Measurements from ENCODE around the gene ICAM2. TPM values are rescaled to one million over a fixed set of nuclear protein-coding genes. Genes with fewer than 3 reads are reported as not detected.

Gene ICAM2
- total and polyA plus RNA-seq, 2 donors (not counting 3 experiments of a cell fraction or from before 2014, with no cell fraction given) = 586 to 2,377 TPM

DNA sequence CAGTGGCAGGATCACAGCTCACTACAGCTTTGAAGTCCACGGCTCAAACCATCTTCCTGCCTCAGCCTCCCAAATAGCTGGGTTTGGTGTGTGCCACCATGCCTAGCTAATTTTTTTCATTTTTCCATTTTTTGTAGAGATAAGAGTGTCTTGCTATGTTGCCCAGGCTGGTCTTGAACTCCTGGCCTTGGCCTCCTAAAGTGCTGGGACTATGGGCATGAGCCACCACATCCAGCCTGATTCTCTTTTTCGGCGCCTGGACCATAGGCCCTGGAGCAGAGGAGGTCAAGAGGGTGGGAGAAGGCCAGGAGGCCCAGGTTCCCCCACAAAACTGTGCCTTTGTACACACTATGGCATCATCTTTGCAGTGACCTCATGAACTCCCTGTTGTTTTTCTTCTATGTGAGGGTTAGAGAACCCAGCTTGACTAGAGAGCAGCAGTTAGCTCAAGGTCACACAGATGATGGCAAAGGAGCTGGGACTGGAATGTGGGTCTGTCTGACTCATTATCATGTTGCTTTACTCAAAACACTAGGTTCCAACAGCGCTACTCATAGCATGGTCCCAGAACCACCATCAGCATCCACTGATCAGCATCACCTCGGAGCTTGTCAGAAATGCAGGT lies 64.0 kb downstream of the ICAM2 start:
- dilution Hi-C loops (cut with MboI; ENCODE audit: extremely low pct_ligation_motif_present, low sequenced_read_pairs) (no loop called here), intact Hi-C loops (cut with micrococcal nuclease) (no loop called here)
- no peak overlapping the region for H3K4me3 ChIP-seq (replicated peaks in 1 of 3; ENCODE audit: insufficient read depth in 1 of 3, low read depth in 1 of 3, low read length in 3 of 3)
- no TSS peak for BruUV-seq (replicated peaks)
- H3K9ac ChIP-seq (replicated peaks; ENCODE audit: extremely low read depth, insufficient read depth, low read length) = no peak overlapping the region
- no peaks in the 10 kb centered on the region for H3K4me1 ChIP-seq (ENCODE audit: control insufficient read depth, extremely low read depth, insufficient read depth, low read length)
- no peak overlapping the region for H3K27ac ChIP-seq (ENCODE audit: insufficient read depth, low read depth, low read length)
- no peaks in the 10 kb centered on the region for H3K9me3 ChIP-seq (replicated peaks; ENCODE audit: control insufficient read depth, insufficient read depth, low read length)
- H3K36me3 ChIP-seq (ENCODE audit: control insufficient read depth in 2 of 2, extremely low read depth in 1 of 2, insufficient read depth in 2 of 2, low read length in 2 of 2) = no peaks in the 10 kb centered on the region
- DNase-seq (ENCODE audit: low read depth, low spot score) = no peak
- ChIA-PET POLR2A (no interaction called here), CTCF (interaction anchor here (1.3 to 7.0 kb wide), 6 partner anchors 10 to 177 kb away, joined by 3 to 50 read pairs (median 6); partner anchors contain the start of gene GH1)
- H2AFZ ChIP-seq (ENCODE audit: low read depth, low read length) = no peak overlapping the region
- H3K9me1 ChIP-seq (replicated peaks; ENCODE audit: control insufficient read depth, extremely low read depth, insufficient read depth, low read length) = no peaks in the 10 kb centered on the region
- no peak overlapping the region for H3K4me2 ChIP-seq (ENCODE audit: insufficient read depth, low read length)
- TF ChIP-seq, protein P1, sequence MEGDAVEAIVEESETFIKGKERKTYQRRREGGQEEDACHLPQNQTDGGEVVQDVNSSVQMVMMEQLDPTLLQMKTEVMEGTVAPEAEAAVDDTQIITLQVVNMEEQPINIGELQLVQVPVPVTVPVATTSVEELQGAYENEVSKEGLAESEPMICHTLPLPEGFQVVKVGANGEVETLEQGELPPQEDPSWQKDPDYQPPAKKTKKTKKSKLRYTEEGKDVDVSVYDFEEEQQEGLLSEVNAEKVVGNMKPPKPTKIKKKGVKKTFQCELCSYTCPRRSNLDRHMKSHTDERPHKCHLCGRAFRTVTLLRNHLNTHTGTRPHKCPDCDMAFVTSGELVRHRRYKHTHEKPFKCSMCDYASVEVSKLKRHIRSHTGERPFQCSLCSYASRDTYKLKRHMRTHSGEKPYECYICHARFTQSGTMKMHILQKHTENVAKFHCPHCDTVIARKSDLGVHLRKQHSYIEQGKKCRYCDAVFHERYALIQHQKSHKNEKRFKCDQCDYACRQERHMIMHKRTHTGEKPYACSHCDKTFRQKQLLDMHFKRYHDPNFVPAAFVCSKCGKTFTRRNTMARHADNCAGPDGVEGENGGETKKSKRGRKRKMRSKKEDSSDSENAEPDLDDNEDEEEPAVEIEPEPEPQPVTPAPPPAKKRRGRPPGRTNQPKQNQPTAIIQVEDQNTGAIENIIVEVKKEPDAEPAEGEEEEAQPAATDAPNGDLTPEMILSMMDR (IDR thresholded peaks at IDR 0.05; ENCODE audit: extremely low read depth in 1 of 2, insufficient read depth in 1 of 2, low read depth in 1 of 2, low read length in 2 of 2) = no peak
- TF ChIP-seq POLR2A (IDR thresholded peaks at IDR 0.05; ENCODE audit: low read depth, low read length) (no peak), FOS (IDR thresholded peaks at IDR 0.05; ENCODE audit: borderline replicate concordance, insufficient read depth, low read length) (no peak), EZH2 (IDR thresholded peaks at IDR 0.05; ENCODE audit: borderline replicate concordance, low read depth, low read length, severe bottlenecking) (no peak), GATA2 (IDR thresholded peaks at IDR 0.05; ENCODE audit: insufficient read depth, insufficient read length, low read depth, low read length) (no peak), JUN (IDR thresholded peaks at IDR 0.05; ENCODE audit: borderline replicate concordance, insufficient read depth, insufficient read length, low read depth) (no peak), POLR2AphosphoS5 (IDR thresholded peaks at IDR 0.05; ENCODE audit: insufficient read depth, low read depth, low read length) (no peak), MYC (IDR thresholded peaks at IDR 0.05; ENCODE audit: low read depth, low read length) (no peak)
- TF ChIP-seq, protein P2, sequence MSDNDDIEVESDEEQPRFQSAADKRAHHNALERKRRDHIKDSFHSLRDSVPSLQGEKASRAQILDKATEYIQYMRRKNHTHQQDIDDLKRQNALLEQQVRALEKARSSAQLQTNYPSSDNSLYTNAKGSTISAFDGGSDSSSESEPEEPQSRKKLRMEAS (IDR thresholded peaks at IDR 0.05; ENCODE audit: insufficient read depth, insufficient read length) = no peak
- FAIRE-seq = no peak
- H3K27me3 ChIP-seq (ENCODE audit: control insufficient read depth in 2 of 2, insufficient read depth in 2 of 2, low read length in 2 of 2) = no peaks in the 10 kb centered on the region
- H3K79me2 ChIP-seq (ENCODE audit: control insufficient read depth, insufficient read depth, low read length) = no peaks in the 10 kb centered on the region
- H4K20me1 ChIP-seq (replicated peaks; ENCODE audit: control insufficient read depth, extremely low read depth, insufficient read depth, low read length) = no peaks in the 10 kb centered on the region
